ENCODE measurements around the gene PDSS2.

- TF ChIP-seq GATA2 (IDR thresholded peaks at IDR 0.05; ENCODE audit: low read depth, low read length) = no peak
- no peak for TF ChIP-seq GATA3 (IDR thresholded peaks at IDR 0.05; ENCODE audit: low read depth, low read length)
Observed at GRCh38 chr6:107308677-107309076, 150.7 kb downstream of the PDSS2 start.
